GM21723 (cell line): ENCODE measurements around the gene BTD.

ENCODE experiments used
- ATAC-seq: cut with Tn5 transposase; IDR thresholded peaks from one replicate; pipeline ENCODE4 v1.9.1; 2021; ENCODE audit warnings: mild to moderate bottlenecking, moderate library complexity; ENCODE audit not compliant: unreplicated experiment

Gene BTD

GRCh38 chr3:15660055-15660935 is 58.8 kb downstream of the BTD start:
- no peak for ATAC-seq

GRCh38 chr3:15664144-15664543 is 62.6 kb downstream of the BTD start:
- no peak for ATAC-seq

GRCh38 chr3:15665510-15666150 is 64.1 kb downstream of the BTD start:
- no peak for ATAC-seq

- no peak for ATAC-seq
Measured at GRCh38 chr3:15666277-15666676, 64.7 kb downstream of the BTD start.

GRCh38 chr3:15667484-15667883 is 65.9 kb downstream of the BTD start:
- no peak for ATAC-seq

GRCh38 chr3:15673536-15673935 is 72.0 kb downstream of the BTD start:
- no peak for ATAC-seq

- no peak for ATAC-seq
Measured at GRCh38 chr3:15676259-15676658, 74.7 kb downstream of the BTD start.

GRCh38 chr3:15679306-15679705 is 77.8 kb downstream of the BTD start:
- ATAC-seq = no peak

GRCh38 chr3:15681668-15682067 is 80.1 kb downstream of the BTD start:
- ATAC-seq = no peak

GRCh38 chr3:15682561-15683185 is 81.1 kb downstream of the BTD start:
- no peak for ATAC-seq

GRCh38 chr3:15683253-15683652 is 81.7 kb downstream of the BTD start:
- no peak for ATAC-seq

GRCh38 chr3:15685927-15686326 is 84.4 kb downstream of the BTD start:
- no peak for ATAC-seq

GRCh38 chr3:15690230-15690629 is 88.7 kb downstream of the BTD start:
- ATAC-seq = no peak

GRCh38 chr3:15690748-15691147 is 89.2 kb downstream of the BTD start:
- no peak for ATAC-seq

GRCh38 chr3:15693355-15693754 is 91.8 kb downstream of the BTD start:
- ATAC-seq = no peak

- no peak for ATAC-seq
Measured at GRCh38 chr3:15694628-15695027, 93.1 kb downstream of the BTD start.
